RWPE2 (cell line): Measurements from ENCODE around the gene FAM25C.
"Not testable (repeated sequence)": the region's sequence is repeated elsewhere in the genome, so short reads cannot be mapped to it uniquely, and the experiment has no call there.

Experiments
- ATAC-seq: fragments of 200-7000 bp; cut with Tn5 transposase; 3 replicates; pipeline ENCODE4 v1.9.1; 2021; ENCODE audit warnings: low read depth
- DNase-seq: peaks from one replicate; pipeline ENCODE4 v3.0.0-alpha.2; 2020; ENCODE audit warnings: low spot score
- H3K27ac ChIP-seq: fragments of 450-650 bp; 2 replicates; pipeline ENCODE4 v1.5.1; 2017; ENCODE audit warnings: mild to moderate bottlenecking; ENCODE audit not compliant: poor library complexity, severe bottlenecking
- H3K27me3 ChIP-seq: fragments of 250-450 bp; sonication (Bioruptor Pico); 2 replicates; pipeline ENCODE4 v1.5.1; 2021; ENCODE audit warnings: mild to moderate bottlenecking, moderate library complexity; ENCODE audit not compliant: insufficient read depth, poor library complexity, severe bottlenecking
- H3K36me3 ChIP-seq: fragments of 250-450 bp; sonication (Bioruptor Pico); 2 replicates; pipeline ENCODE4 v1.5.1; 2020; ENCODE audit warnings: low read depth, mild to moderate bottlenecking, moderate library complexity
- H3K4me1 ChIP-seq: fragments of 250-450 bp; sonication (Bioruptor Pico); 2 replicates; pipeline ENCODE4 v1.5.1; 2021; ENCODE audit warnings: mild to moderate bottlenecking, moderate library complexity; ENCODE audit not compliant: insufficient read depth, poor library complexity, severe bottlenecking
- H3K4me3 ChIP-seq: fragments of 250-450 bp; sonication (Bioruptor Pico); 2 replicates; pipeline ENCODE4 v1.5.1; 2021; ENCODE audit warnings: mild to moderate bottlenecking, moderate library complexity; ENCODE audit not compliant: severe bottlenecking
- H3K9me3 ChIP-seq: fragments of 250-450 bp; sonication (Bioruptor Pico); 2 replicates; pipeline ENCODE4 v1.5.1; 2021; ENCODE audit warnings: mild to moderate bottlenecking, moderate library complexity; ENCODE audit not compliant: severe bottlenecking

FAM25C gene

DNA sequence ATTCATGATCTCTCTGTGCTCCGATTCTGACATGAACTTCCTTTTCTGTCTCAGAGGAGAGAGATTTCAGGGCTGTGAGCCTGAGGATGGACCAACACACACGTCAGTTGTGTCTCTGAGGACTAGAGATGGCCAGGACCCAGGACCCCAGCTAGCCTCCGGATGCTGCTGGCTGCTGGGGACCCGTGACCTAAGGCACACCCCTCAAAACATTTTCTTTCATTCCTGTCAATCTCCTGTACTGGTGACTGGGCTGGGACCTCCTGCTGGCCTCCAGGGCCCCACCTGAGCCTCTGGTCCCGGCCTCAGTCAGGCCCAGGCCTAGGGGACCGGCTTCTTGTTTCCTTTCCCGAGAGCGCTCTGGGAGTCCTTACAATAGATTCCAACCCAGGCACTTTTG, 42.4 kb downstream of the FAM25C start:
- not testable (repeated sequence) for H3K27ac ChIP-seq, DNase-seq, H3K4me3 ChIP-seq, H3K27me3 ChIP-seq, H3K36me3 ChIP-seq, H3K9me3 ChIP-seq, H3K4me1 ChIP-seq, ATAC-seq

DNA sequence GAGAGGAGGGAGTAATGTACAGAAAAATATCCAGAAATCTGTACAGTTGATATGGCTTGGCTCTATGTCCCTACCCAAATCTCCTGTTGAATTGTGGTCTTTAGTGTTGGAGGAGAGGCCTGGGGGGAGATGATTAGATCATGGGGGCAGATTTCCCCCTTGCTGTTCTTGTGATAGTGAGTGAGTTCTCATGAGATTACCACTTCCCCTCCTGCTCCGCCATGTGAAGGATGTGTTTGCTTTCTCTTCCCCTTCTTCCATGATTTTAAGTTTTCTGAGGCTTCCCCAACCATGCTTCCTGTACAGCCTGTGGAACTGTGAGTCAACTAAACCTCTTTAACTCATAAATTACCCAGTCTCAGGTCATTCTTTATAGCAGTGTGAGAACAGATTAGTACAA, 52.2 kb downstream of the FAM25C start:
- H3K27ac ChIP-seq, H3K9me3 ChIP-seq, H3K27me3 ChIP-seq, H3K36me3 ChIP-seq, ATAC-seq, H3K4me3 ChIP-seq, DNase-seq, H3K4me1 ChIP-seq: not testable (repeated sequence)
